GM19035 (cell line): Measurements from ENCODE around the gene ACY1.

Experiments
- ATAC-seq: cut with Tn5 transposase; IDR thresholded peaks from one replicate; pipeline ENCODE4 v1.9.1; 2021; ENCODE audit not compliant: unreplicated experiment

Gene ACY1

DNA sequence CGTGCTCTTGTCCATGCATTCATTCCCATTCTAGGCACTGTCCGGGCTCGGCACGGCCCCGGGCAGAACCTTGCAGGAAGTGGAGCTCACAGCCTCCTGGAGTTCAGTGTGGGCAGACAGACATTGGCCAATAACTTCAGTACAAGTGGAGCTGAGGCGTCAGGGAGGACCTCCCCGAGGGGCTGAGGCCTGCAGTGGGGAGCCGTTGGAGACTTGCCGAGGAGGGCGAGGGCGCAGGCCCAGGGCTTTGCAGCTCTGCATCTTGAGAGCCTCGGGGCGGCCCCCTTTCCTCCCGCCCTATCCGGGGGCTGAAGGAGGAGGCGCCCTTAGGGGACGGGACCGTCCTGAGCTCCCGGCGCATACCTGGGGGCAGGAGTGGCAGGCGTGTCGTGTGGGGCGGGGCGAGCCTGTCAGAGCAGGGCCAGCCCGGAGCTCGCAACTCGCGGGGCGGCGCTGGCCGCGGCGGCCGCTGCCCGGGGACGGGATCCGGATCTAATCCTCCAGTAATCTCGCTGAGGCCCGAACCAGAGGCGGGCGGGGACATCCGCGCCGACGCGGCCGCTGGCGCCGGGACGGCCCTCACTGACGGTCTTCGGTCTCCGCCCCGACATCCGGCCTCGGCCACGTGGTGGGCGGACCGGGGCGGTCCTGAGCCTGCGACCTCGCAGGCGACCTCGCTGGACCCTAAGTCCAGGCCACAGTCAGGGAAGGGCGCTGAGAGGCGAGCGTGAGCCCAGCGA is at the start of gene ACY1:
Gene ACY1, plus strand, starts transcription at position 698 of the 740 bp plus-strand sequence. CDS start 530 bp downstream, outside the sequence.
- peak; percentile 81 for ATAC-seq

DNA sequence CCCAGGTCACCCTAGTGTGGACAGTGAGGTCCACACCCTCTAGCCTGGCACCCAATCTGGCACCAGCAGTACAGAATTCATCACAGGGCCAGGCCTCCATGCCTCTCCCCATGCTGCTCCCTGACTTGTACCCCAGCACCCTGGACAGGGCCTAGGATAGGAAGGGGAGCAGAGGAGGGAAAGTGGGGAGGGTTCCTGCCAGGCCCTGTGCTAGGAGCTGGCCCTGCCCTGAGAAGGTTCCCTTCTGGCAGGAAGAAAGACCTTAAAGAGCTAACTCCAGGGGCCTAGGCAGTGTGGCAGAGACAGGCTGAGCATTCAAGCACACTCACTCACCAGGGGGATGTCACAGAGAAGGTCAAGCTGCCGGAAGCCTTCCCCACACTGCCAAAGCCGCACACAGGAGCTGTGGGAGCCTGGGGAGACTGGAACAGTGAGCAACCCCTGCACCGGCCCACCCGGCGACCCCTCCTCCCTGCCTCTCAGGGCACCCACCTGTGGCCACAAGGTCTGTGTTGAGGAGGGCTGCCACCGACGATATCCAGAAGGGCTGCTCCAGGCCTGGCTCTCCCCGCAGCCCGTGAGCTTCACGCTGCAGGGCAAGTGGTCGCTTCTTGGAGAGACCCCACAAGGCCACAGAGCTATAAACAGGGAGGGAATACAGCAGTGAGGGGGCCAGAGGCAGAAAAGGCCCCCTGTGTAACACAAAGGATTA is 49.0 kb upstream of the ACY1 start:
- no peak for ATAC-seq

DNA sequence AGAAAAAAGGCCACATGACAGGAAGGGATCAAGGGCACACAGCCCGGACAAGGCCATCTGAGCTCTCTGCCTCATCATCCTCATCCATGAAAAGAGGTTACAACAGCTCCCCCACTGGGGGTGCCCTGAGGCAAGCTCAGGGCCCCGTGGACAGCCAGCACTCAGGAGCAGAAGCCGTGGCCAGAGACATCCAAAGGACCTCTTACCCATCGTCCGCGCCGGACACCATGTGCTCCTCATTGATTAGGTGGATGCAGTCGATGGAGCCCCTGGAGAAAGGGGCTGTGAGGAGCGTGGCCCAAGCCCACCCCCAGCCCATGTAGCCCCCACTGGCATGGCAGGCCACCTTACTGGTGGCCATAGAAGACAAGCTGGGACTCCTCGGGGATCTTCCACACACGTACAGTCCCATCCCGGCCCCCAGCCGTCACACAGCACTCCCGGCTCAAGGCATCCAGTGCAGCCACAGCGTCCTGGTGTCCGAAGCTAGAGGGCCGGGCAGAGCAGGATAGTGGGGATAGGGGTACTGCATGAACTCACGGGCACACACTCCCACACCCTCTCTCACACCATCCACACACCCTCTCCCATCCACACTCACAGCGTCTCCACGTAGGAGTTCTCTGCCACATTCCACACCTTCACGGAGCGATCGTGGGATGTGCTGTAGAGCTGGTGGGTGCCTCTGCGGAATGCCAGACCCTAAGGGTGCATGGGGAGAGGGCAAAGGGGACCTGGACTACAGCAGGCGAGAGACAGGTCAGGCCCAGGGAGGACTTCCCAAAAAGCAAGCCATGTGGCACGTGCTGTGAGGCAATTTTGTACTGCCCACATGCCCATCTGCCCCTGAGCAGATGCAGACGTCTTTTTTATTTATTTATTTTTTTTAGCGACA is 48.1 kb upstream of the ACY1 start:
- no peak for ATAC-seq

DNA sequence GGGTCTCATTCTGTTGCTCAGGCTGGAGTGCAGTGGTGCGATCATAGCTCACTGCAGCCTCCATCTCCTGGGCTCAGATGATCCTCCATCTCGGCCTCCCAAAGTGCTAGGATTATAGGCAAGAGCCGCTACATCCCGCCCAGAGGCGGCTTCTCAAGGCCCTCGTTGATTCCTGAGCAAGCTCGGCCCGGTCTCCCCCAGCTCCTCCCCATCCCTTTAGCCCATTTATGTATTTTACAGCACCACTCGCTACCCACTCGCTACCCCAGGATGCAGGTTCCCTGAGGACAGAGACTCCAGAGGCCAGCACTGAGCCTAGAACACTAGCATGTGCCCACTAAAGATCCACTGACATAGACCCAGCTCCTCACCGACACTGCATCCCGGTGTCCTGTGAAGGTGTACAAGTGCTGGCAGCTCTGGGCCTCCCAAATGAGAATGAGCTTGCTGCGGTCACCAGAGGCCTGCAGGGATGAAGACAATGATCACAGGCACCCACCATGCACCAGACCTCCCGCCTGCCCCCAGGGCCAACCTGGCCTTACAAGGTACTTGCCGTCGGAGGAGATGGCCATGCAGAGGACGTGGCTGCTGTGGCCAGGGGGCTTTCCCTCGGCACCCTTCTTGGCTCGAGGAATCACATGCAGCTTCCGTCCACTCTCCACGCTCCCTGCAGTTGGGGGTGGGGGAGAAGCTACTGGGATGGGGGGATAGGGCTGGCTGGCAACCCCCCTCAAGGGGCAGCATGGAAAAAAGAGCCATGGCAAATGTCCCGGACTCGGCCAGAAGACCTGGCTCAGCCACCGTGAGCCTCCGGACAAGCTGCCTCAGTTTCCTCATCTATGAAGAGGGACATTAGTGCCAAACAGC is 47.2 kb upstream of the ACY1 start:
- no peak for ATAC-seq

DNA sequence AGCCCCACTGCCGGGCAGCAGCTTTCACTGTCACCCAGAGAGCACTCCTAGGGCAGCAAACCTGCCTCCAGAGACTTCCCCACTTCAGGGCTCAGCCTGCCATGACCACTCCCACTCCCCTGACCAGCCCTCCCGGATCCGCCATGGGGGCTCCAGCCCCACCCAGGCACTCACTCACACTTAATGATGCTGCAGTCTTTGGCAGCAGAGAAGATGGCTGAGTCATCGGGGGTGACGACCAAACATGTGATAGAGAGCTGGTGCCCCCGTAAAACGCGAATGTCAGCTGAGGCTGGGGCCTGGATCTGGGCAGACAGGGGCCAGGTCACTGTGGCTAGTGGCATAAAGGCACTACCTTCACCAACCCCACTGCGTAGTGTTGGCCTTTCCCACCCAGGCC is 46.3 kb upstream of the ACY1 start:
- no peak for ATAC-seq

DNA sequence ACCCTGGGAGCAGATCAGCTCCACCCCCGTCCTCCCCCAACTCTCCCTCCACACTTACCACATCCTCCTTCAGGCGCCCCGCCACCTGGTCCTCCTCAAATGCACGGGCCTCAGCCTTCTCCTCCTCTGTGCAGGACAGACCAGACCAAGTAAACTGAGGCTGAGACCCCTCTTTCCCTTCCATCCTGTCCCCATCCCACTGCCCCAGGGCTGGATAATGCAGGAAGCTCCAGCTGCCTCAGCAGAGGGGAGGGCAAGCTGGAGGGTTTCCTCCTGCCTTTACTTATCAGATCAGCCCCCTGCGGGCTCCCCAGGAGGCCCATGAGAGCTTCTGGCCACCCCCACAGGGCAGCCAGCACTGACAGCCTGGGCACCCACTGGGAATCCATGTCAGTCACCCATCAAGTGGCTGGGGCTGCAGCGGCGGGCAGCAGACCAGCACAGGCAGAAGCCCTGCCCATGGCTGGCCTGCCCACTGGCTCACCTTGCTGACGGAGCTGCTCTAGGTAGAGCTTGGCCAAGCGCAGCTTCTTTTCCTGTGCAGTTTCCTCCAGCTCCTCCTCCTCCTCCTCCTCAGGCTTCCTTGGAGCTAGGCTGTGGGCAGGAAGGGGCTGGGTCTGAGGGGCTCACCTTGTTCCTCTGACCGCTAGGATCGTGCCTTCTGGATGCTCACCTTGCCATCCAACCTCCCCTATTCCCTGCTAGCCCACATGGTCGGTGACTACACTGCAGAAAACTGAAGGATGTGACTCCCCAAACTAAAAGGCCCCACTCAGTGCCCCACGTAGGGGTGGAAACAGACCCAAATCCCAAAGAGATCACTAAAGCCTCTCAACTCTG is 45.5 kb upstream of the ACY1 start:
- no peak for ATAC-seq

DNA sequence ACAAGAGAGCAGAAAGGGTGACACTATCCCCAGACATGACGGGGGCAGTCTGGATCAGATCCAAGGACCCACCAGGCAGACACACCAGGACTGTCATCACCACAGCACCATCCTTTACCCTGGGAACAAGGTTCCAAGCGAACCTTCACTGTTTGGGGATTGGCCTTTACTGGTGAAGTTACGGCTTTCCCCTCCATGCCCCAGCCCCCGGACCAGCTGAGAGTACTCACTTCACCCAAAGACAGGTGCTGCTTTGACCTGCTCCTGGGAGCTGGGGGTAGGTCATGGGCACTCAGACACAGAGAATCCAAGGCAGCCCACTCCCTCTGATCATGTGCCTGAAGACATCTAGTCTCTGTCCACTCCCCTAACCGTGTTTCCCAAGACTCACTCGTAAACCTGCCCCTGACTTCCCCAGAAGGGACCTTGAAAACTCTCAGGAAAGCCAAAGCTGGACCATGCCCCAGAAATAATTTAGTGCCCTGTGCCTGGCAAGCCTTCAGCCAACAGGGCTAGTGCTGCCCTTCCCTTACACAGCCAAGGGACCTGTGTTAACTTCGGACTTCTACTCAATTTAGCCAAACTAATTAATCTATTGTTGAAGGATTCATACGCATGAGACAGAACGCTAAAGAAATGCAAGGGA is 44.4 kb upstream of the ACY1 start:
- ATAC-seq: no peak

DNA sequence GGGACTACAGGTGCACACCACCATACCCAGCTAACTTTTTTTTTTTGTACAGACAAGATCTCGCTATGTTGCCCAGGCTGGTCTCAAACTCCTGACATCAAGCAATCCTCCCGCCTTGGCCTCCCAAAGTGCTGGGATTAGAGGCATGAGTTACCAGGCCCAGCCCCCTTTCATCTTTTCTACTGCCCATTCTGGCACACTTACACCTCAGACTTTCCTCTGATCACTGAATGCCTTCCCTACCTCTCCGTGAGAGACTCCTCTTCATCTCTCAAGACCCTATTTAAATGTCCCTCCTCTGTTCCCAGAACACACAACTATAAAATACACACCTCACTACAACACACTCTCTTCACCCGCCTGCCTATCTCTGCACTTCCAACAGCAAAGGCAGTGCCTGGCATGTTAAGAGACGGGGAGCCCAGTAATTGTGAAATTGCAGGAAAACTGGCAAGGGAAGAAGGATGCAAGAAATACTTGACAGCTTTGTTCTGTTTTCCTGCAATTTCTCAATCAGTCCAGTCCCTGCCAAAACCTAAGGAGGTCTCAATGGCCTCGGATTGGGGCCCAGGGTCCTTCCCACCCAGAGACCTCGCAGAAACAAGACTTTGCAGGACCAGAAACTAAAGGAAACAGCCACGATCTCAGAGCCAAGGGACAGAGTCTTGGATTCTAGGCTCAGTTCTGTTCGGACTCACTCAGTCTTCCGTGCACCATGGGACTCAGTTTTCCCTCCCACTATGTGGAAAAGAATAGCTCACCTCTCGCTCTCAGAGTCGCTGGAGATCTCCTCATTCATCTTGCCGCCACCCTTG is 42.5 kb upstream of the ACY1 start:
- ATAC-seq: no peak

DNA sequence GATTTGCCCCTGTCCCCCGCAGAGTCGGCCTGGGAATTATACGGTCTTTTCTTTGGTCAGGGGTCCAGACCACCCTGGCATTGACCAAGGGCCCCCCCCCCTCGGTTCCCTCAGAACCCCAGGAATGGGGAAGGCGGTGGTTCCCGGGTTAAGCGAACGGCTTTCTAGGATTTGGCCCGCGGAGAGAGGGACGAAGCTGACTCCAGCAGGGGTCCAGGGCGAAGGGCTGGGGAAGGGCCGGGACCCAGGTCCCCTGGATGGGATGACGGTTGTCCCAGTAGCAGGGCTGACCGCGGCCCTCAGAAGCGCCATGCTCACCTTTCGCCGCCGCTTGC is 41.9 kb upstream of the ACY1 start:
- ATAC-seq: no peak

DNA sequence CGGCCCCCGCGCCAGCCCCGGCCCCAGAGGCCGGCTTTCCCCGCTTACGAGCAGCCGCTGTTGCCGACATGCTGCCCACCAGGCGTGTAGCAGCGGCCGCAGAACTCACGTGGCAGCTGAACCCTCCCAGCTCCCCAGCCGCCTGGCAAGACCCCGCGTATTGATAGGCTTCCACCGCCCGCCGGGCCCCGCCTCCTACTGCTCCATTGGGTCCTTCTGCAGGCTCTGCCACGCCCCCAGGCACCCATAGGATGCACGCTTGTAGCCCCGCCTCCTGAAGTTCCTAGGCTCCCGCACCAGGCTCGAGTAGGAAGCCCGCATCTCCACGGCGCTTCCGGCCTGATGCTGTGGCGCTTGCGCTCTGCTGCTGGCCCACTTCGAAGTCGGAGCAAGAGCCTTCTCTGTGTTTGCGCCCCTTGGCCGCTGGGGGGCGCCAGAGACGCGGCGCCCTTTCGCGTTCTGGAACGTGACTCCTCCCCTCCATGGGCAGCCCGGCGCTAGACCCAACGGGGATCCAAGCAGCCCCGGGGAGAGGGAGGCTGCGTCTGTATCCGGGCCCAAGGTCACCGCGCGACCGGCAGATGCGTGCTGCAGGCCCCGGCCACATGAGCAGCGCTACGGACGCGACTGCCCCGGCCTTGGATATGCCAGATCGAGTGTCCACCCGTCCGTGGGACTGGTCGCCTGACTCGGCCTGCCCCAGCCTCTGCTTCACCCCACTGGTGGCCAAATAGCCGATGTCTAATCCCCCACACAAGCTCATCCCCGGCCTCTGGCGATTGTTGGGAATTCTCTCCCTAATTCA is 41.3 kb upstream of the ACY1 start, which contains the start of the genes PARP3 and RRP9:
Gene PARP3, plus strand, starts transcription at position 566 of the 805 bp plus-strand sequence. CDS start 993 bp downstream, outside the sequence.
Gene RRP9, minus strand, starts transcription at position 107 of the 805 bp plus-strand sequence. Its CDS starts 37 bp downstream, at position 70.
- ATAC-seq: peak; percentile 88

DNA sequence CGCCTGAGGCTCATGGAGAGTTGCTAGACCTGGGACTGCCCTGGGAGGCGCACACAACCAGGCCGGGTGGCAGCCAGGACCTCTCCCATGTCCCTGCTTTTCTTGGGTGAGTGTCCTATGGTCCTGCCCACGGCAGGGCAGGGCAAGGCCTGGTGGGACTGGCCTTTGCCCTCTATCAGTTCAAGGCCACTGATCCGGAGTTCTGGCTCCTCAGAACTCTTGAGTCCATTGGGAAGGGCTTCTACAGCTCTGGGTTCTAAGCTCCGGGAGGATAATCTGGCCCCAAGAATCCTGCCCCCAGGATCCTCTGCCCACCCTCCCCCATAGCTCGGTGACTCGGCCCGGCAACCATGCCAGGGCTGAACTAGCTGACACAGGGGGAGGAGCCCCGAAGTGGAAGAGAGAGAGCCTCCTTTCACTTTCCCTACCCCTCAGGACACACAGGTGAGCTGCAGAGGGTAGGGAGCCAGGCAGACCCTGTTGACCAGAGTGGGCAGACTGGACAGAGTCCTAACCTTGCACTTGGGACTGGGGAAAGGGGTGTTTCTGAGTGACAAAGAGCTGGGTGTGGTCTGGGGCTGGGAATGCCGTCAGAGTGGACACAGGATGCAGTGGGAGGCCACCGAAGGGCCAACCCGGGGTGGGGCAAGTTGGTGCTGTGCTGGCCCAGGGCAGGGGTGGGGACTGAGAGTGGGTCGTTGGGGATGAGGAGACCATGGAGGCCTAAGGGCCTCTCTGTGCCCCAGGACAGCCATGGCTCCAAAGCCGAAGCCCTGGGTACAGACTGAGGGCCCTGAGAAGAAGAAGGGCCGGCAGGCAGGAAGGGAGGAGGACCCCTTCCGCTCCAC is 40.5 kb upstream of the ACY1 start:
- ATAC-seq: peak; percentile 33

DNA sequence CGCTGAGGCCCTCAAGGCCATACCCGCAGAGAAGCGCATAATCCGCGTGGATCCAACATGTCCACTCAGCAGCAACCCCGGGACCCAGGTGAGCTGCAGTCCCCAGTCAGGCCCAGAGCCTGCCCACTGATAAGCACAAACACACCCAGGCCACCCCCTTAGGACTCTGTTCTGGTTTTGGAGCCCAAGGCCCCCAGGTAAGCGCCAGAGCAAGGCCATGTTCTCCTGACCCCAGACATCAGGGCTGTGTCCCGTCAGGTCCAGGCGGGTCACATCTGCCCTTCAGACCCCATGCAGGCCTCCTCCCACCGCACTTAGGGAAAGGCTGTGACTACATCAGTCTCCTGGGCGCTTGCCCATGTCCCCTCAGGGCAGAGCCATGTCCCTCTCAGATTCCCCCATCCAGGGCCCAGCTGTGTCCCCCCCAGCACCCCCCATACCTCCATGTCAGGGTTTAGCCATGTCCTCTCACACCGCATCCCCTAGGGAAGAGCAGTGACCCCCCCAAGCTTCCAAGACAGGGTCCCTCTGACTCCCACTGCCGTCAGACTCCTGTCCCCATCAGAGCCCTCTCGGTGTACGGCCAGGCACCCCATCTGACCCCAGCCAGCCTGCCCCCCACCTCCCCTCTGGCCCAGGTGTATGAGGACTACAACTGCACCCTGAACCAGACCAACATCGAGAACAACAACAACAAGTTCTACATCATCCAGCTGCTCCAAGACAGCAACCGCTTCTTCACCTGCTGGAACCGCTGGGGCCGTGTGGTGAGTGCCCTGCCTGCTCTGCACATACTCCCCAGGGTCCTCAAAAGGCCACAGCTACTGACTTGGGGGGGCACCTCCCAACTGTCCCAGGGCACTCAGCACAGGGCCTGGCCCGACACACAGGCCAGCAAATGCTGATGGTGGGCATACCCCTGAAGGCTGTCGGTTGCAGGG is 39.6 kb upstream of the ACY1 start:
- no peak for ATAC-seq

DNA sequence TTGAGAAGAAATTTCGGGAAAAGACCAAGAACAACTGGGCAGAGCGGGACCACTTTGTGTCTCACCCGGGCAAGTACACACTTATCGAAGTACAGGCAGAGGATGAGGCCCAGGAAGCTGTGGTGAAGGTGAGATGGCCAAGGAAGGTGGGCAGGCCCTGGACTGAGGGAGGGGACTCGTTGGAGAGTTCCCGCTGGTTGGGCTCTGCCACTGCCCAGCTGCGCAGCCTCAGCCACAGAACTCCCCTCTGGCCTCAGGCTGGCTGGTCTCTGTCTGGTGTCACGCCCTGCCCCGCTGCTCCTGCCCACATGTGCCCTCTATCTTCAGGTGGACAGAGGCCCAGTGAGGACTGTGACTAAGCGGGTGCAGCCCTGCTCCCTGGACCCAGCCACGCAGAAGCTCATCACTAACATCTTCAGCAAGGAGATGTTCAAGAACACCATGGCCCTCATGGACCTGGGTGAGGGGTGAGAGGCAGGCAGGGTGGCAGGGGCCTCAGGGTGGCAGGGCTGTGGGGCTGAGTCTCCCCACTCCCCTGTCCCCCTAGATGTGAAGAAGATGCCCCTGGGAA is 38.8 kb upstream of the ACY1 start:
- no peak for ATAC-seq

DNA sequence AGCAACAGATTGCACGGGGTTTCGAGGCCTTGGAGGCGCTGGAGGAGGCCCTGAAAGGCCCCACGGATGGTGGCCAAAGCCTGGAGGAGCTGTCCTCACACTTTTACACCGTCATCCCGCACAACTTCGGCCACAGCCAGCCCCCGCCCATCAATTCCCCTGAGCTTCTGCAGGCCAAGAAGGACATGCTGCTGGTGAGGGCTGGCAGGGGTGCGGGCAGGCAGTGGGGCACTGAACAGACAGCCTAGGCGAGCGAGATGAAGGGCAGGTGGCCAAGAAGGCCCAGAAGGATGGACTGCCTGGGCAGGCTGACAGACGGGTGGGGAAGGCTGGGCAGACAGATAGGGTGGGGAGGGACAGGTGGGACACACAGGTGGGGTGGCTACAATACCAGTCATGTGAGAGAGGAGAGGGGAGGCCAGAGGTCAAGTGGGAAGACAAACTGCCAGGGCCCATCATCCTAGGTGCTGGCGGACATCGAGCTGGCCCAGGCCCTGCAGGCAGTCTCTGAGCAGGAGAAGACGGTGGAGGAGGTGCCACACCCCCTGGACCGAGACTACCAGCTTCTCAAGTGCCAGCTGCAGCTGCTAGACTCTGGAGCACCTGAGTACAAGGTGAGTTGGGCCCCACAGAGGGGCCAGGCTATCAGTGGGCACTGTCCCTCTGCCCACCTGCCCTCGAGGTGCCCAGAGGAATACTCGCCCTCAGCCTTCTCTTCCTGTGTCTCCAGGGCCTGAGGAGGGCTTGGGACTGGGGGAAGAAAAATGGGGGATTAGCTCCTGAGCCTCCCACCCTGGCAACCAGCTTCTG is 38.1 kb upstream of the ACY1 start:
- no peak for ATAC-seq
